HCT116 (cell line): ENCODE results near the gene GPR68.

ENCODE experiments used
- CEBPB ChIP-seq: IDR thresholded peaks from 2 replicates; pipeline ENCODE4 v1.6.1; 2012; ENCODE audit warnings: low read depth
- CTCF ChIP-seq, 3 experiments: fragments of 200-600 bp in 1 of 3; sonication (generic) in 1 of 3; IDR thresholded peaks in 2 of 3; conservative IDR thresholded peaks in 1 of 3; 2 replicates each; pipeline ENCODE4 v1.5.1; 2012 to 2017; ENCODE audit warnings: low read depth in 2 of 3, low read length in 2 of 3, antibody characterized with exemption in 1 of 3, borderline replicate concordance in 1 of 3, control low read depth in 1 of 3, mild to moderate bottlenecking in 1 of 3, mixed read lengths in 1 of 3, mixed run types in 1 of 3, moderate library complexity in 1 of 3; ENCODE audit not compliant: insufficient read depth in 1 of 3
- POLR2A ChIP-seq: IDR thresholded peaks from 2 replicates; pipeline ENCODE4 v1.7.0; 2011; ENCODE audit warnings: borderline replicate concordance; ENCODE audit not compliant: insufficient read depth, insufficient read length; ENCODE audit errors: extremely low read depth
- POLR2AphosphoS5 ChIP-seq: IDR thresholded peaks from 2 replicates; pipeline ENCODE4 v1.6.1; 2011; ENCODE audit warnings: mild to moderate bottlenecking, low read depth, low read length, moderate library complexity
- REST ChIP-seq: IDR thresholded peaks from 2 replicates; pipeline ENCODE4 v1.6.1; 2012; ENCODE audit warnings: low read depth
- TCF7L2 ChIP-seq: IDR thresholded peaks from 2 replicates; pipeline ENCODE4 v1.7.0; 2011; ENCODE audit warnings: borderline replicate concordance, inconsistent platforms; ENCODE audit not compliant: insufficient read depth, insufficient read length; ENCODE audit errors: extremely low read depth
- YY1 ChIP-seq: IDR thresholded peaks from 2 replicates; pipeline ENCODE4 v1.6.1; 2011; ENCODE audit warnings: low read length, low read depth, moderate library complexity, mild to moderate bottlenecking; ENCODE audit not compliant: insufficient replicate concordance; ENCODE audit errors: extremely low read depth

- TF ChIP-seq CTCF (IDR thresholded peaks at IDR 0.05 in 2 of 3, conservative IDR thresholded peaks at IDR 0.05 in 1 of 3; ENCODE audit: borderline replicate concordance in 1 of 3, insufficient read depth in 1 of 3, low read depth in 2 of 3, low read length in 2 of 3) (no peak), YY1 (no peak), POLR2A (no peak), CEBPB (no peak), POLR2AphosphoS5 (no peak), TCF7L2 (no peak), REST (no peak)
These were observed 10.0 kb upstream of the GPR68 start for GRCh38 chr14:91254461-91254860.
